Left renal pelvis (tissue), 4 donors: Measurements from ENCODE around the gene CEP350. TPM values are rescaled to one million over a fixed set of nuclear protein-coding genes. Genes with fewer than 3 reads are reported as not detected.
"Not testable (repeated sequence)": the region's sequence is repeated elsewhere in the genome, so short reads cannot be mapped to it uniquely, and the experiment has no call there.

Experiments
- DNase-seq, 4 donors: peaks; one replicate each; pipeline ENCODE4 v3.0.0-alpha.2; 2013; ENCODE audit warnings: low read depth in 4 of 4, low spot score in 3 of 4
- polyA plus RNA-seq, 4 donors: library from polyadenylated mRNA; unstranded; fragments of 120-200 nt; gene quantifications; one replicate each; pipeline ENCODE4 v1.2.1, GENCODE V29; 2013; ENCODE audit not compliant: insufficient read length in 4 of 4

CEP350 gene
- polyA plus RNA-seq, 4 donors = 20.7 to 31.5 (median 28.7) TPM

DNA sequence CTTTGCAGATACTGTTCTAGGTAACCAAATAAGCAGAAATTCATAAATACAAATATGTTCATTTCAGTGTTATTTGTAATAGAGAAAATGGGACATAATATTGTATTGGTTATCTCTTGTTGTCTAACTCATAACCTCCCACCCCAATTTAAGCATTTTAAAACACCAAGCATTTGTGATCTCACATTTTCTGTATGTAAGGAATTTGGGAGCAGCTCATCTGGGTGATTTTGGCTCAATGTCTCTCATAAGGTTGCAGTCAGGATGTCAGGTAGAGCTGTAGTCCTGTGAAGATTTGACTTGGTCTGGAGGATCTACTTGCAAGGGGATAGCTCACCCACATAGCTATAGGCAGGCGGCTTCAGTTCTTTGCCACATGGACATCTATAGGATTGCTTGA, 29.5 kb downstream of the CEP350 start:
- no peak for DNase-seq

DNA sequence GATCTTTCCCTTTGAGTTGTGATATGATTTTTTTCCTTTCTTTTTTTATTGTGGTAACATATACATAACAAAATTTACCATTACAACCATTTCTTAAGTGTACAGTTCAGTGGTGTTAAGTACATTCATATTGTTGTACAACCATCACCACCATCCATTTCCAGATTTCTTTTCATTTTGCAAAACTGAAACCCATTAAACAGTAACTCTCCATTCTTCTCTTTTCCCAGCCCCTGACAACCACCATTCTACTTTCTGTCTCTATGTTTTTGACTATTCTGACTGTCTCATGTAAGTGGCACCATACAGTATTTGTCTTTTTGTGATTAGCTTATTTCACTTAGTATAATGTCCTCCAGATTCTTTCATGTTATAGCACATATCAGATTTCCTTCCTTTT, 30.3 kb downstream of the CEP350 start:
- DNase-seq = no peak

- DNase-seq = no peak
Measured at GRCh38 chr1:179990847-179991246, 36.2 kb downstream of the CEP350 start.

- DNase-seq = no peak
Measured at GRCh38 chr1:179995576-179995975, 41.0 kb downstream of the CEP350 start.

DNA sequence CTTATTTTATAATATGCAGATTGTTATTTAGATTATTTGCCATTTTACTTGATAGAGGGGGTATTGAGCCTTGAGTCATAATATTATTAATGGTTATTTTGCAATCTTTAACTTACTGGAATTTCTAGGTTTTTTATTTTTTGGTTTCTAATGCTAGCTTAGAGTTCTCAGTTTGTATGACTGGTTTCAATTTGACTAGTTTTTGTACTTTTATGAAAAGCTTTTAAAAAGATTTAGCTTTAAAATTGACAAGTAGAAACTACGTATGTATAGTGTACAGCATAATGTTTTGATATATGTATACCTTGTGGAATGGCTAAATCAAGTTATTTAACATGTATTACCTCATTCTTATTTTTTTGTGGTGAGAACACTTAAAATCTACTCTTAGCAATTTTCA, 41.5 kb downstream of the CEP350 start:
- no peak for DNase-seq

DNA sequence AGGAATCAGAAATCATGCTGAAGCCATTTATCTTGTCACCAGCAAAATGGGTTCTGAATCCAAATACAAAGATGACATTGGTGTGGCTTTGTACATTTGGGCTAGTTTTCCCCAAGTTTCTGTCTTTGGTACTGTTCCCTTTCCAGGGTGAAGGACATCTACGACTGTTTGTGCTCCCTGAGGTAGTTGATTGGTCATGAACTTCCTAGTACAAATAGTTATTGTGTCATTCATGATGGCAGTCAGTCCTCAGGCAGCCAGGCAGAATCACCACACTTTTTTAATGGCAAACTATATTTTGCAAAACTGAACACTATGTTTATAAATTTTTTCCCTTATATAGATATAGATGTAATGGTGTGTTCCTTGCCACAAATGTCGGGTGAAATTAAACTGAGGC, 46.0 kb downstream of the CEP350 start:
- no peak for DNase-seq

DNA sequence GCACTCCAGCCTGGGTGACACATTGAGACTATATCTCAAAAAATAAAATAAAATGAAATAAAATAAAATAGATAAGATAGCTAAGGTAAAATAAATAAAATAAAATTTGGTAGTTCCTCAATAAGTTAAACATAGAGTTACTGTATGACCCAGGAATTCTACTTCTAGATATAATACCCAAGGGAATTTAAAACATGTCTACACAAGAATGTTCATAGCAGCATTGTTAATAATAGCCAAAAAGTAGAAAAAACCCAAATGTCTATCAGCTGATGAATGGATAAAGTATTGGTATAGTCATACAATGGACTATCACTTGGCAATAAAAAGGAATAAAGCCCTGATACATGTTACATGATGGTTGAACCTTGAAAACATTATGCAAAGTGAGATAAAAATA, 47.8 kb downstream of the CEP350 start:
- no peak for DNase-seq

DNA sequence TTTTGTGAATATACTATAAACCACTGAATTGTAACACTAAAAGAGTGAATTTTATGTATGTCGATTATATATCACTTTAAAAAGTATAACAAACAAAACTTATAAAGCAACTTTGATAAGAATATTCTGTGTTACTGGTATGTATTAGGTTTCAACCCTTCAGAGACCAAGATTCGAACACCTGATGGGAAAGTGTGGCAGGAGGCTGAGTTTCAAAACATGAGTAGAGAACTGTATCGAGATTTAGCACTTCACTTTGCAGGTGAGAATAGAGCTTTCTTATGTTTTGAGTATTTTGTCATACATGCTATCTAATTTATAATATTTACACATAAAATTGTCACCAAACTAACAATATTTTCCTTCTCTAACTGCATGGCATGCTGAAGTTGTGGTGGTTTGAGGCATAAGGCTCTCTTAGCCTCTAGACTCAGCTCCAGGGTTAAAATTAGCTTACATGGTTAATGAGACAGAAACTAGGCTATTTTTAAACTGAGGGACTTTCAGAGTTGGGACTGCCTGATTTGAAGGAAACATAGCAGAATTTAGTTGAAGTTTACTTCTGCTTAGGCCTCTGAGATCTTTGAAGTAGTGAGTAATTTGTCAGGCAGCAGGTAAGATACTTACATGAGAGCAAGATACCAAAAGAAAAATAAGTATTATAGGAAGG, 48.6 kb downstream of the CEP350 start:
- no peak for DNase-seq

- DNase-seq = not testable (repeated sequence)
Measured at GRCh38 chr1:180006762-180007161, 52.2 kb downstream of the CEP350 start.

- no peak for DNase-seq
Measured at GRCh38 chr1:180020017-180020416, 65.4 kb downstream of the CEP350 start.

GRCh38 chr1:180026556-180026955, 71.9 kb downstream of the CEP350 start:
- no peak for DNase-seq

- DNase-seq = no peak
Measured at GRCh38 chr1:180027949-180028445, 73.4 kb downstream of the CEP350 start.

GRCh38 chr1:180028864-180029263, 74.3 kb downstream of the CEP350 start:
- no peak for DNase-seq

DNA sequence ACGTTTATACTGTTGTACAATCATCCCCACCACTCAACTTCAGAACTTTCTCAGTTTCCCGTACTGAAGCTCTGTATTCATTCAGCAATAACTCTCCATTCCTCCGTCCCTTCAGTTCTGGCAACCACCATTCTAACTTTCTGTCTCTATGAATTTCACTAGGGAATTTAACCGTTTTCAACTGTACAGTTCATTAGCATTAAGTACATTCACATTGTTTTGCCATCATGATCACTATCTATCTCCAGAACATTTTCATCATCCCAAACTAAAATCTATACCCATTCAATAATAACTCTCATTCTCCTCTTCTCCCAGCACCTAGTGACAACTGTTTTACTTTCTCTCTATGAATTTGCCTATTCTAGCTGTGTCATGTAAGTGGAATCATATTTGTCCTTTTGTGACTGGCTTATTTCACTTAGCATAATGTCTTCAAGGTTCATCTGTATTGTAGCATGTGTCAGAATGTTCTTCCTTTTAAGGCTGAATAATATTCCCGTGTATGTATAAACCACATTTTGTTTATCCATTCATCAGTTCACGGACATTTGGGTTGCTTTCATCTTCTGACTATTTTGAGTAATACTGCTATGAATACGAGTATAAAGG, 75.0 kb downstream of the CEP350 start:
- no peak for DNase-seq

DNA sequence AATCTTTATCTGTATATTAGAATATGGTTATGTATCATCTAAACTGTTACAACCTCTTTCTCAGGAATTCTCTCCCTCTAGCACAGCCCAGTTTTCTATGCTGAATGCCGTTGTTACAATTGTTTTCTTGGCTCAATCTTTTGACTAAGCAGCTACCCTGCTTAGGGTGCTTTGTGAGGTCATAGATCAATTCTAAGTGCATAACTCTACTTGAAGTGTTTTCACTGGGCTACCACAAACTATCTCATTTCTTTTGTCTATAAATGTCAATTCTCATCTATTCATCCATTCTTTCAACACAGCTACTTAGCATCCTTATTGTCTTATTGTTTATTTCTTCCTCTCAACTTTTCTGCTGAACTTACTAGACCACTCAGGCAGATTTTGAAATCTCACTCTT, 77.1 kb downstream of the CEP350 start:
- no peak for DNase-seq

- no peak for DNase-seq
Measured at GRCh38 chr1:180033390-180033789, 78.8 kb downstream of the CEP350 start.

- no peak for DNase-seq
Measured at GRCh38 chr1:180040034-180040433, 85.4 kb downstream of the CEP350 start.

GRCh38 chr1:180041582-180041981, 87.0 kb downstream of the CEP350 start:
- no peak for DNase-seq

DNA sequence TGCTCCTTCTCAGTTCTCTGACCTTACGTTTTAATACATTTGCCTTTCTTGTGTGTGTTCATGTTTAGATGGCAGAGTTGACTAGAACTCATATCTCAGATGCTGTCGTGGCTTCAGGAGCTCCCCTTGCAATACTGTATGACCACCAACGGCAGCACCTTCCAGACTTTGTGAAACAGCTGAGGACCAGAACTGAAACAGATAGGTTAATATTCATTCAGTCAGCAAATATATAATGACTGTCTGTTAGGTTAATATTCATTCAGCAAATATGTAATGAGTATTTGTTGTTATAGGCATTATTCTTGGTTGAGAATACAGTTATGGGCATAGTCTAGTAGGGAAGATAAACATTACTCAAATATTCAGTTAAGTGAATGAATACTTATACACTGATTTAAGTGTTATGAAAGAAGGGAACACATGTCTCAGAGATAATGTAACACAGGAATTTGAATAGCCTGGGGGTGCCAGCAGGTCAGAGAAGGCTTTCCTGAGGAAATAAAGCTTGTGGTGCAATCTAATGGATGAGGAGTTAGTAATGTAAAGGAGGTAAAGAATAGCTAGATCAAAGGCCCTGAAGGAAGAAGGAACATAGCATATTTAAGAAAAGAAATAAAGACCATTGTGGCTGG, 88.5 kb downstream of the CEP350 start:
- DNase-seq = no peak

GRCh38 chr1:180043785-180044184, 89.2 kb downstream of the CEP350 start:
- no peak for DNase-seq

GRCh38 chr1:180046674-180047073, 92.1 kb downstream of the CEP350 start:
- no peak for DNase-seq
